ENCODE data around the gene KIF3C.

The KIF3C gene

DNA sequence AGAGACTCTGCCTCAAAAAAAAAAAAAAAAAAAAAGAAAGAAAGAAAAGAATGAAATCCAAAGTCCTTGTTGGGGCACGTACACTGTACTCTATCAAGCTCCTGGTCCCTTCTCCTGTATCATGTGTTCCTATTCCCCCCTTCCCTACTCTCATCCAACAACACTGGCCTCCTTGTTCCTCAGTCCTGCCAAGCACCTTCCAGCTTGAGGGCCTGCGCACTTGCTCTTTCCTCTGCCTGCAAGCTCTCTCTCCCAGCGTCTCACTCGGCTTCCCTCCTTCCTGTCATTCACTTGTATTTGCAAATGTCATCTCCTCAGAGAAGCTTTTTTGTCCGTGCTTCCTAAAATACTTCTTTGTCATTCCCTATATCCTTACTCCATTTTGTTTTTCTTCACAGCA lies 10.8 kb upstream of the KIF3C start:
- DNase-seq (ENCODE audit: low spot score): no peak
- TF ChIP-seq, protein P1, sequence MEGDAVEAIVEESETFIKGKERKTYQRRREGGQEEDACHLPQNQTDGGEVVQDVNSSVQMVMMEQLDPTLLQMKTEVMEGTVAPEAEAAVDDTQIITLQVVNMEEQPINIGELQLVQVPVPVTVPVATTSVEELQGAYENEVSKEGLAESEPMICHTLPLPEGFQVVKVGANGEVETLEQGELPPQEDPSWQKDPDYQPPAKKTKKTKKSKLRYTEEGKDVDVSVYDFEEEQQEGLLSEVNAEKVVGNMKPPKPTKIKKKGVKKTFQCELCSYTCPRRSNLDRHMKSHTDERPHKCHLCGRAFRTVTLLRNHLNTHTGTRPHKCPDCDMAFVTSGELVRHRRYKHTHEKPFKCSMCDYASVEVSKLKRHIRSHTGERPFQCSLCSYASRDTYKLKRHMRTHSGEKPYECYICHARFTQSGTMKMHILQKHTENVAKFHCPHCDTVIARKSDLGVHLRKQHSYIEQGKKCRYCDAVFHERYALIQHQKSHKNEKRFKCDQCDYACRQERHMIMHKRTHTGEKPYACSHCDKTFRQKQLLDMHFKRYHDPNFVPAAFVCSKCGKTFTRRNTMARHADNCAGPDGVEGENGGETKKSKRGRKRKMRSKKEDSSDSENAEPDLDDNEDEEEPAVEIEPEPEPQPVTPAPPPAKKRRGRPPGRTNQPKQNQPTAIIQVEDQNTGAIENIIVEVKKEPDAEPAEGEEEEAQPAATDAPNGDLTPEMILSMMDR (IDR thresholded peaks at IDR 0.05; ENCODE audit: extremely low read depth, missing control alignments): no peak

DNA sequence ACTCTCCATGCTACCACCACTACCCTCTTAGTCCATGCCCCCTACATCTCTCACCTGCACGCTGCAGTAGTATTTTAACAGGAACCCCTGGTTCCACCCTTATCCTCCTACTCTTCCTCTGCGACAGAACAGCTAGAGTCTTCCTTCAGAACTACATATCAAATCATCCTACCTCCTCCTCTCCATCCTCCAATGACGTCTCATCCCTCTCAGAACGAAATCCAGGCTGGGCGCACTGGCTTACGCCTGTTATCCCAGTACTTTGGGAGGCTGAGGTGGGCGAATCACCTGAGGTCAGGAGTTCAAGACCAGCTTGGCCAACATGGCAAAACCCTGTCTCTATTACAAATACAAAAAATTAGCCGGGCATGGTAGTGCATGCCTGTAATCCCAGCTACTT lies 10.3 kb upstream of the KIF3C start:
- TF ChIP-seq, protein P1 (IDR thresholded peaks at IDR 0.05; ENCODE audit: extremely low read depth, missing control alignments): no peak
- DNase-seq (ENCODE audit: low spot score): no peak

DNA sequence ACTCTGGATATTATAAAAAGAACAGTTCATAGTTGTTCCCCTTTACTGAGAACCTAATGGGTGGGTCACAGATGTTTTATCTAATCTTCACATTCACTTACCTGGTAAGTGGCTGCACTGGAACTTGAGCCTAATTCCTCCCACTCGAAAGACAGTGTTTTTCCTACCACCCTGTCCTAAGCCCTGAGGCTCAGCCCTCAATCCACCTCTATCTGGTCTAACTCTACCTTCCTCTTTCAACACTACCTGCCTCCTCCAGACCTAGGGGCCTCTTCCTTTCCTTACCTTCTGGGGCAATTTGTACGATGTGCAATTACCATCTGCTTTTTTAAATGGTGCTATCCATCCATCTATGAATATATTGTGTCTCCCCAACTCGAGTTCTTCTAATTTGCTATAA lies 9.7 kb upstream of the KIF3C start:
- TF ChIP-seq, protein P1 (IDR thresholded peaks at IDR 0.05; ENCODE audit: extremely low read depth, missing control alignments): no peak
- no peak for DNase-seq (ENCODE audit: low spot score)

DNA sequence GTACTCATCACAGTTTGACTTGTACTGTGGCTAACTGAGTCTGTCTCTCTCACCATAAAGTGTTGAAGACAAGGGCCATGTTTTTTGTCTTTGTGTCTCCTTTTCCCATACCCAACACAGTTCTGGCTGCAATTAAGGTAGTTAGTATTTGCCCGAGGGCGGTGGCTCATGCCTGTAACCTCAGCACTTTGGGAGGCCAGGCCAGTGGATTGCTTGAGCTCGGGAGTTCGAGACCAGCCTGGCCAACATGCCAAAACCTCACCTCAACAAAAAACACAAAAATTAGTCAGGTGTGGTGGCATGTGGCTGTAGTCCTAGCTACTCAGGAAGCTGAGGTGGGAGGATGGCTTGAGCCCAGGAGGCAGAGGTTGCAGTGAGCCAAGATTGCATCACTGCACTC lies 6.9 kb upstream of the KIF3C start:
- no peak for DNase-seq (ENCODE audit: low spot score)
- TF ChIP-seq, protein P1 (IDR thresholded peaks at IDR 0.05; ENCODE audit: extremely low read depth, missing control alignments): no peak

DNA sequence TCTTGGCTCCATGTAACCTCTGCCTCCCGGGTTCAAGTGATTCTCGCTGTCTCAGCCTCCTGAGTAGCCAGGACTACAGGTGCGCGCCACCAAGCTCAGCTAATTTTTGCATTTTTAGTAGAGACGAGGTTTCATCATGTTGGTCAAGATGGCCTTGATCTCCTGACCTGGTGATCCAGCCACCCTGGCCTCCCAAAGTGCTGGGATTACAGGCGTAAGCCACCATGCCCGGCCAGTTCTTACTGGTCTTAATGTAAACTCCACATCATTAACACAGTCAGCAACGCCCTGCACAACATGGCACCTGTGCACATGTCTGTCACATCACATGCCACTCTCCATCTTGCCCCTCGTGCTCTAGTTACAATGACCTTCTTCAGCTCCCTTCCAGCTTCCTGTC lies 5.8 kb upstream of the KIF3C start:
- no peak for DNase-seq (ENCODE audit: low spot score)
- TF ChIP-seq, protein P1 (IDR thresholded peaks at IDR 0.05; ENCODE audit: extremely low read depth, missing control alignments): no peak

DNA sequence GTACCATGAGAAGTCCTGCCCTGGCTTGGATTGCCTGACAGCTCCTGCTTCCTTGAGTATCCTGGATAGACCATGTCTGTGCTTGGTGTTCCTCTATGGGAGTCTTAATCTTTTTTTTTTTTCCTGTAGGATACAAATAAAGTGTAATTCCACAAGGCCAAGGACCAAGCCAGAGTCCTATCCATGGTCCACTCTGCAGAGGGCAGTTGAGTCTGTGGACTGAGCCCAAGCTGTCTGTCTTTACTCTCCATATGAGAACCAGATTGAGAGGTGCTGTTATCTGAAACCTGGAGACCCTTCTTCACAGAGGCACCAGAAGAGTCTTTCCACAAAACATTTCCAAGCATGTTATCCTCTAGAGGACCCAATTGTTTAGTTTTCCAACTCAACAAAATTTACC lies 1.4 kb upstream of the KIF3C start:
- no peak for DNase-seq (ENCODE audit: low spot score)
- TF ChIP-seq, protein P1 (IDR thresholded peaks at IDR 0.05; ENCODE audit: extremely low read depth, missing control alignments): no peak

DNA sequence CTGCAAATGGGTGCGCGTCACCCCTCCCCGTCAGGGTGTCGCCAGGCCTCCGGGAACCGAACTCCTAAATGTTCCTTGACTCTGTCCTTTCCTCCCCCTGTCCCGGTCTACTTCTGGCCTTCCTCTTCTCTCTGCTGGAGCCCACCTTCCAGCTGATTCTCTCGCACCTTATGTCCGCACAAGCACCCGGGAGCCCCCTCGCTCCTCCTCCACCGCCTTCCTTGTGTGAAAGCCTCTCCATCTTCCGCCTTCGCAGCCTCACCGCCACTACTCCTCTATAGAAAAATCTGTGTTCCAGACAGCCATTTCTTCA lies 627 bp upstream of the KIF3C start:
- TF ChIP-seq, protein P1 (IDR thresholded peaks at IDR 0.05; ENCODE audit: extremely low read depth, missing control alignments): no peak
- DNase-seq (ENCODE audit: low spot score): no peak

Measured in GM20000 (cell line).